HG03378 (cell line): ENCODE results near the gene NOXO1.
"Not testable (repeated sequence)": the region's sequence is repeated elsewhere in the genome, so short reads cannot be mapped to it uniquely, and the experiment has no call there.

ENCODE experiments used
- ATAC-seq: cut with Tn5 transposase; IDR thresholded peaks from one replicate; pipeline ENCODE4 v1.9.1; 2021; ENCODE audit warnings: mild to moderate bottlenecking, moderate library complexity; ENCODE audit not compliant: unreplicated experiment

NOXO1 gene

GRCh38 chr16:1963806-1964505 is 17.3 kb downstream of the NOXO1 start:
- no peak for ATAC-seq

DNA sequence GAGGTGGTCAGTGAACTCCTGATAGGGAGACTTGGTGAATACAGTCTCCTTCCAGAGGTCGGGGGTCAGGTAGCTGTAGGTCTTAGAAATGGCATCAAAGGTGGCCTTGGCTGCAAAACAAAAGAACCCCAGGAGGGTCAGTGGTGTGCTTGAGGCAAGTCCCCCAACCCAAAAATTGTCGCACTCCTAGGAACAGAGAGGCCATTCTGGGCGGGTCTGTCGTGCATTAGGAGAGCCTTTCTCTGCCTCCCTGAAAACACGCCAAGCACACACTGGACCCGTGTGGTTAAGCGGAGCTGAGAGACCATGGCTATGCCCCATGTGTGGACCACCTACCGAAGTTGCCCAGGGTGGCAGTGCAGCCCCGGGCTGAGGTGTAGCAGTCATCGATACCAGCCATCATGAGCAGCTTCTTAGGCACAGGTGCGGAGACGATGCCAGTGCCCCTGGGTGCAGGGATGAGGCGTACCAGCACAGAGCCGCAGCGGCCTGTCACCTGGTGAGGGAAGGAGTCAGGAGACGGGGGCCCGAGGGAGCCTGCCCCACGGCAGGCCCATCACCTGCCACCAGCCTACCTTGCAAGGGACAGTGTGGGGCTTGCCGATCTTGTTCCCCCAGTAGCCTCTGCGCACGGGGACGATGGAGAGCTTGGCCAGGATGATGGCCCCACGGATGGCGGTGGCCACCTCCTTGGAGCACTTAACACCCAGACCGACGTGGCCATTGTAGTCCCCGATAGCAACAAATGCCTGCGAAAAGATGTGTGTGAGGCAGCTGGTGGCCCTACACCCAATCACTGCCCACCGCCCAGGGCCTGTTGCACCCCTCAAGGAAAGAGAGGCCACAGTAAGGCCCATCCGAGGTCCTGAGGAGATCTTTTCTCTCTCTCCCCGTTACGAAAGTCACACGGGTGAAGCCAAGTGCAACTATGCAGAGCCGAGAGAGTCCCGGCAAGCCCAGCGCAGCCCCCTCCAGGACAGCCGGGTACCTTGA is 18.8 kb downstream of the NOXO1 start:
- ATAC-seq: not testable (repeated sequence)

GRCh38 chr16:1961651-1962067 is 19.6 kb downstream of the NOXO1 start:
- no peak for ATAC-seq

GRCh38 chr16:1960665-1961630 is 20.3 kb downstream of the NOXO1 start:
- no peak for ATAC-seq

DNA sequence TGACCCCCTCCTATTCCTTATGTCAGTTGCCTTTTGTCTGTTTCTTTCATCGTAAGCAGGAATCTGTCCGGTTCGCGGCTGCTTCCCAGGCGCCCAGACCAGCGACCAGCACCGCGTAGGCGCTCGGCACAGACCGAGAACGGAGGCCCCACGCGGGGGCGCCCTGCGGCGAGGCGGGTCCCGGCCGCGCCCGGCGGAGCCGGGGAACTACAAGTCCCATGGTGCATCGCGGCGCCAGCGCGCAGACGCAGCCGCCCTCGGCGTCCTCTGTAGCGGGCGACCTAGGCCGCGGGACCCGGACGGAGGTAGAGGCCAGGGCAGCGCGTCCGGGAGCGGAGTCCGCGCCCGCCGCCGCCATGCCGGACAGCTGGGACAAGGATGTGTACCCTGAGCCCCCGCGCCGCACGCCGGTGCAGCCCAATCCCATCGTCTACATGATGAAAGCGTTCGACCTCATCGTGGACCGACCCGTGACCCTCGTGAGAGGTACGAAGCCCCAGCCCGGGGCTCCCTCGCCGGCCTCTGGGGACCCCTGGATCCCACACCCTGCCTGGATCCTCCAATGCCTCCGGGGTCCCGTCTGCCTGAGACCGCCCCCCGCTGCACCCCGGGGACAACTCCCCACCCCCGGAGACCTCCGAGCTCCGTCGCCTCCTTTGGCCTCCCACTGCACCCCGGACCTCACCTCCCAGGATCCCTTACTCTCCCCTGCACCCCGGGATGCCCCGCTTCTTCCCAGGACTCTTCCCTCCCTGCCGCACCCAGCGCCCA is 21.8 kb downstream of the NOXO1 start, which contains the start of gene NDUFB10:
Gene NDUFB10 (plus strand): TSS at position 270 of the 771 bp plus-strand sequence. CDS start 87 bp downstream, at position 357.
- peak; percentile 44 for ATAC-seq

DNA sequence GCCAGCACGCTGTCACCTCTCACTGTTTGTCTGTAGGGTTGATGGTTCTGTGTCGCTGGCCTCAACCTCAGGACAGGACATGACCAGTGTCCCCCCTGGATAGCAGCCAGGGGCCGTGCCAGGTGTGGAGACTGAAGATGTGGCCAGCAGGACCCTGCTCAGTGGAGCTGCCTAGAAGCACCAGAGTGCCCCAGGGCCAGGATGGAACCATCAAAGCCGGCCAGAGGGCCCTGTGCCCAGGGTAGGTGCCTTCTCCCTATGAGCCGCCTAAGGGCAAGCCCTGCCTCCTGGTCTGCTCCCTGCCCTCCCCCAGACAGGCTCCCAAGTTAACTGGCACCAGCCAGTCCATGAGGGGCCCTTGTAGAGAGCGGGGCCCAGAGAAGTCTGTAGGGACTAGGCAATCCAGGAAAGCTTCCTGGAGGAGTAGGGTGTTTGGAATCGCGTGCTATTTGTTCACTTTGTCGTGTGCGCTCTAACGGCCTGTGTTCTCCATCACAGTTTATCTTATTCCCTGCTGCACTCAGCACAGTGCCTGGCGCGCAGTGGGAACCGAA is 22.5 kb downstream of the NOXO1 start:
- ATAC-seq: peak; percentile 4

DNA sequence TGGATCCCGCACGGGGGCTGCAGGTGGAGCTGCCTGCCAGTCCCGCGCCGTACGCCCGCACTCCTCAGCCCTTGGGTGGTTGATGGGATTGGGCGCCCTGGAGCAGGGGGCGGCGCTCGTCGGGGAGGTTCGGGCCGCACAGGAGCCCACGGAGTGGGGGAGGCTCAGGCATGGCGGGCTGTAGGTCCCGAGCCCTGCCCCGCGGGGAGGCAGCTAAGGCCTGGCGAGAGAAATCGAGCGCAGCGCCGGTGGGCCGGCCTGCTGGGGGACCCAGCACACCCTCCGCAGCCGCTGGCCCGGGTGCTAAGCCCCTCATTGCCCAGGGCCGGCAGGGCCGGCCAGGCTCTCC is 23.2 kb downstream of the NOXO1 start:
- not testable (repeated sequence) for ATAC-seq

DNA sequence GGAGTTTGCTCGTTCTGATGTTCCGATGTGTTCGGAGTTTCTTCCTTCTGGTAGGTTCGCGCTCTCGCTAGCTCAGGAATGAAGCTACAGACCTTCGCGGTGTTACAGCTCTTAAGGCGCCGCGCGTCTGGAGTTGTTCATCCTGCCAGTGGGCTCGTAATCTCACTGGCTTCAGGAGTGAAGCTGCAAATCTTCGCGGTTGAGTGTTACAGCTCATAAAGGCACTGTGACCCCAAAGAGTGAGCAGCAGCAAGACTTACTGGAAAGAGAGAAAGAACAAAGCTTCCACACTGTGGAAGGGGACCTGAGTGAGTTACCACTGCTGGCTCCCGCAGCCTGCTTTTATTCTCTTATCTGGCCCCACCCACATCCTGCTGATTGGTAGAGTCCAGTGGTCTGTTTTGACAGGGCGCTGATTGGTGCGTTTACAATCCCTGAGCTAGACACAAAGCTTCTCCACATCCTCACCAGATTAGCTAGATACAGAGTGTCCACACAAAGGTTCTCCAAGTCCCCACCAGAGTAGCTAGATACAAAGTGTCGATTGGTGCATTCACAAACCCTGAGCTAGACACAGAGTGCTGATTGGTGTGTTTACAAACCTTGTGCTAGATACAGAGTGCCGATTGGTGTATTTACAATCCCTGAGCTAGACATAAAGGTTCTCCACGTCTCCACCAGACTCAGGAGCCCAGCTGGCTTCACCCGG is 23.7 kb downstream of the NOXO1 start:
- ATAC-seq: not testable (repeated sequence)

DNA sequence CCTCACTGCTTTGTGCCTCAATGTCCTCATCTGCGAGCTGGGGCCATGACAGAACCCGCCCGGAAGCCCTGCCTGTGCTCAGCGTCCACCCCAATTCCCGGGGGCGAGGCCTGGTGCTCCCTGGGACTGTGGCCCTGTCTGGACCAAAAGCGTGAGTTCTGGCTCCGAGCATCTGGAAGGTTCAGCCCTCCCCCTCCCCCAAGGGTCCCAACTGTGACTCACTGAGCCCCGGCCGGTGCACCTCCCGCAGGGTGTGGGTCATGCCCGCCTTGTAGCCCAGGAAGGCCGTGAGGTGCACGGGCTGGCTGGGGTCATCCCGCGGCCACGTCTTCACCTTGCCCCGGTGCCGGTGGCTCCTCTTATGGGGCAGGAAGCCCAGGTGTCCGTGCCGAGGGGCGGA is 27.5 kb downstream of the NOXO1 start:
- ATAC-seq: no peak

DNA sequence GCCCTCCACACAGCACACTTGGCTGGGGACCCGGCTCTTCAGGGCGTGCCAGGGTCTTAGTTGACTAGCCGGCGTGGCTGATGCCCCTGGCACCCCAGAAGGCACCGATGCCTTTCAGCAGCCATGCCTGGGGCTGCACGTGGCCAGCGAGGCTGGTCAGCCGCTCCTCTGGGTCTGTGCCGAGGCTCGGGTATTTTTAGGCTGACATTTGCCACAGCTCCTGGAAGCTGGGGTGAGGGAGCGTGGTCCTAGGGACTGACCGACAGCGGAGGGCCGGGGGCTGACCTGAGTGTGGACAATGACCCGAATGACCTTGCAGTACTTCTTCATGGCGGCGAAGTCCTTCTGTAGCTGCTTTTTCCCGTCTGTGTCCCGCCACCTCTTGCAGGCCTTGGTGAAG is 30.7 kb downstream of the NOXO1 start:
- ATAC-seq: no peak

- no peak for ATAC-seq
Observed at GRCh38 chr16:1950047-1950446, 31.2 kb downstream of the NOXO1 start.

DNA sequence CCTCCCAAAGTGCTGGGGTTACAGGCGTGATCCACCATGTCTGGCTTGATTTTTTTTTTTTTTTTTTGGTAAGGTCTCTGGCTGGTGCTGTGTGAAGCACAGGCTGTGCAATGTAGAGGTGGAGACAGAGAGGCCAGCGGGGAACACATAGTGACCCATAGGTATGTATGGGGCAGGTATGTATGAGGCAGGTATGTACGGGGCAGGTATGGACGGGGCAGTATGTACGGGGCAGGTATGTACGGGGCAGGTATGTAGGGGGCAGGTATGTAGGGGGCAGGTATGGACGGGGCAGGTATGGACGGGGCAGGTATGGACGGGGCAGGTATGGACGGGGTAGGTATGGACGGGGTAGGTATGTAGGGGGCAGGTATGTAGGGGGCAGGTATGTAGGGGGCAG is 31.8 kb downstream of the NOXO1 start:
- no peak for ATAC-seq

DNA sequence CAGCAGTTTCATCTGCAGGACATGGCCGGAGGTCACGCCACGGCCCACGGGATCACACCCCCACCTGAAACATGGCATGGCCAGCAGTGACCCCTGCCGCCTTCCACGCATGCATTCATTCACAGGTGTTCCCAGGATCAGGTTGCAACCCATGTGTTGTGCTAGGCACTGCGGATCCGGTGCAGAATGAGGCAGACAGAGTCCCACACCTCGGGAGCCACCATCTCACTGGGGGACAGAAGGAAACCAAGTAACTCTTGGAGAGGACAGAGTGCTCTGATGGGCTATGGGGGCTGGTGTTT is 33.9 kb downstream of the NOXO1 start:
- ATAC-seq: no peak

DNA sequence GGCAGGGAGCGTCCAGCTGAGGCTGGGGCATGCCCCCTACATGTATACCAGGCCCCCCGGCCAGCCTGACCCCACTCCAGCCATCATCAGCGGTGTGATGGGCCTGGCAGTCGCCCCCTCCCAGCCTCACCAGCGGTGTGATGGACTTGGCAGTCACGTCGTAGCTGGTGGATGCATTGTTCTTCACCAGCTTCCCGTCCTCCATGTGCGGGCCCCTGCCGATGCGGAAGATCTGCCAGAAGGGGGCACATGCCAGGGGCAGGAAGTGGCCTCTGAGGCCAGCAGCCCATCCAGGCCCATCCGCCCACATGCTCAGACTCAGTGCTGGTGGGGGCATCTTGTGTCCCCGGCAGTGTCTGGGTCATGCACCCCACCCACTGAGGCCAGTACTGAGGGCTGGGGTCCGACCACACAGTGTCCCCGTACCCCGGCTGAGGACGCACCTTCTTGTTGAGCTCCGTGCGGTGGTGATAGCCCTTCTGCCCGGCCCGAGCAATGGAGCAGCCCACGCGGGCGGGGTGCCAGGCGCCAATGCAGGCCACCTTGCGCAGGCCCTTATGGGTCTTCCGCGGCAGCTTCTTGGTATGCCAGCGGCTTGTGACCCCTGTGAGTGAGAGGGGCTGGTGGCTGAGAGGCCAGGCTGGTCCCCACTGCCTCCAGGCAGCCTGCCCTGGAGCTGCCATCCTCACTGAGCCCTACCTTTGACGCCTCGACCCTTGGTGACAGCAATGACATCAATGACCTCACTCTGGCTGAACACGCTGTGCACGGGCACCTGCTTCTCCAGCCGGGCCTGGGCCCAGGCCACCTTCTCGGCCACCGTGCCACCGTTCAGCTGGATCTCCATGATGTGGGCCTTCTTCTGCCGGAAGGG is 34.5 kb downstream of the NOXO1 start:
- no peak for ATAC-seq

- no peak for ATAC-seq
Observed at GRCh38 chr16:1945559-1946391, 35.5 kb downstream of the NOXO1 start.

- ATAC-seq: no peak
Observed at GRCh38 chr16:1944612-1945199, 36.6 kb downstream of the NOXO1 start.
